HCT116 (cell line): ENCODE measurements around the gene OR10A4. TPM values are rescaled to one million over a fixed set of nuclear protein-coding genes. Genes with fewer than 3 reads are reported as not detected.
"Not testable (repeated sequence)": the region's sequence is repeated elsewhere in the genome, so short reads cannot be mapped to it uniquely, and the experiment has no call there.

ENCODE experiments used
- ATAC-seq: fragments of 200-7000 bp; cut with Tn5 transposase; 2 replicates; pipeline ENCODE4 v1.9.1; 2020; ENCODE audit warnings: mild to moderate bottlenecking, moderate library complexity
- BruUV-seq: library from RNA; stranded (reverse); fragments of 400-500 nt; replicated peaks from 2 replicates; lab custom pipeline; 2021; lab: Mats Ljungman, UMichigan
- CTCF ChIA-PET: fragments of 300-600 bp; sonication (Branson Sonifier 250); formaldehyde crosslinking; loops from one replicate; lab custom pipeline; 2021; ENCODE audit warnings: antibody characterized with exemption; lab: Charles Lee
- POLR2A ChIA-PET: fragments of 300-600, 350-600 bp; sonication (Branson Sonifier 250); formaldehyde crosslinking; loops from one replicate; lab custom pipeline; 2021; ENCODE audit warnings: antibody characterized with exemption; lab: Charles Lee
- RAD21 ChIA-PET, 2 experiments: fragments of 300-600 bp; sonication (Branson Sonifier 250); formaldehyde crosslinking; loops; one replicate each; lab custom pipeline; 2023; ENCODE audit warnings: low total read pairs in 2 of 2; ENCODE audit not compliant: uncharacterized antibody in 2 of 2, unreplicated experiment in 2 of 2, low non-redundant PET in 1 of 2; lab: Charles Lee
- DNase-seq: peaks from one replicate; pipeline ENCODE4 v3.0.0-alpha.2; 2010; ENCODE audit warnings: low read depth, low spot score
- H2AFZ ChIP-seq: fragments of 200-600 bp; shearing (Covaris generic), sonication (generic); 2 replicates; pipeline ENCODE4 v1.6.1; 2017; ENCODE audit warnings: low read depth, mixed run types, mixed read lengths, antibody characterized with exemption, low read length; ENCODE audit not compliant: poor library complexity, severe bottlenecking
- H3K27ac ChIP-seq: 2 replicates; pipeline ENCODE4 v1.5.1; 2012; ENCODE audit warnings: low read depth, low read length
- H3K27me3 ChIP-seq: fragments of 200-600 bp; sonication (generic); 2 replicates; pipeline ENCODE4 v1.6.1; 2016; ENCODE audit warnings: mixed run types, low read length, mixed read lengths; ENCODE audit not compliant: insufficient read depth
- H3K36me3 ChIP-seq, 2 experiments: fragments of 200-500 bp in 1 of 2; fragments of 200-600 bp in 1 of 2; sonication (Bioruptor generic) in 1 of 2; sonication (generic) in 1 of 2; 2 replicates each; pipeline versions ENCODE4 v1.5.1 to v1.6.1; 2014 to 2016; ENCODE audit warnings: low read length in 2 of 2, inconsistent platforms in 1 of 2, mixed read lengths in 1 of 2, mixed run types in 1 of 2; ENCODE audit not compliant: insufficient read depth in 2 of 2, control insufficient read depth in 1 of 2
- H3K4me1 ChIP-seq, 2 experiments: fragments of 200-600 bp in 1 of 2; sonication (generic) in 1 of 2; 2 replicates each; pipeline versions ENCODE4 v1.5.1 to v1.6.1; 2012 to 2017; ENCODE audit warnings: low read length in 2 of 2, inconsistent platforms in 1 of 2, mild to moderate bottlenecking in 1 of 2, mixed read lengths in 1 of 2, mixed run types in 1 of 2, moderate library complexity in 1 of 2; ENCODE audit not compliant: insufficient read depth in 2 of 2, control insufficient read depth in 1 of 2
- H3K4me2 ChIP-seq: fragments of 200-600 bp; sonication (generic); 2 replicates; pipeline ENCODE4 v1.6.1; 2017; ENCODE audit warnings: mixed run types, low read length, mixed read lengths
- H3K4me3 ChIP-seq, 2 experiments: fragments of 200-600 bp in 1 of 2; sonication (generic) in 1 of 2; replicated peaks in 1 of 2; 2 replicates each; pipeline ENCODE4 v1.5.1; 2011 to 2016; ENCODE audit warnings: low read length in 2 of 2, control low read depth in 1 of 2, low read depth in 1 of 2, mild to moderate bottlenecking in 1 of 2, mixed read lengths in 1 of 2, mixed run types in 1 of 2
- H3K79me2 ChIP-seq: fragments of 200-600 bp; sonication (generic); 2 replicates; pipeline ENCODE4 v1.6.1; 2017; ENCODE audit warnings: mild to moderate bottlenecking, mixed run types, low read length, moderate library complexity, mixed read lengths; ENCODE audit not compliant: insufficient read depth
- H3K9ac ChIP-seq: fragments of 200-600 bp; sonication (generic); 2 replicates; pipeline ENCODE4 v1.6.1; 2016; ENCODE audit warnings: low read length, mixed read lengths
- H3K9me2 ChIP-seq: fragments of 200-600 bp; sonication (generic), shearing (Covaris generic); 2 replicates; pipeline ENCODE4 v1.6.1; 2017; ENCODE audit warnings: mixed run types, mild to moderate bottlenecking, moderate library complexity; ENCODE audit not compliant: insufficient read depth
- H3K9me3 ChIP-seq, 2 experiments: fragments of 200-500 bp in 1 of 2; fragments of 200-600 bp in 1 of 2; sonication (Bioruptor generic) in 1 of 2; sonication (generic) in 1 of 2; 2 replicates each; pipeline ENCODE4 v1.6.1; 2014 to 2017; ENCODE audit warnings: low read length in 2 of 2, mixed read lengths in 2 of 2, inconsistent platforms in 1 of 2, low read depth in 1 of 2, mild to moderate bottlenecking in 1 of 2, mixed run types in 1 of 2, moderate library complexity in 1 of 2; ENCODE audit not compliant: control insufficient read depth in 1 of 2, insufficient read depth in 1 of 2
- H4K20me1 ChIP-seq: fragments of 200-600 bp; sonication (generic), shearing (Covaris generic); 2 replicates; pipeline ENCODE4 v1.6.1; 2017; ENCODE audit warnings: mixed run types, mild to moderate bottlenecking, moderate library complexity; ENCODE audit not compliant: insufficient read depth
- EZH2phosphoT487 ChIP-seq: fragments of 200-600 bp; IDR thresholded peaks from 2 replicates; pipeline ENCODE4 v1.6.1; 2018; ENCODE audit warnings: antibody characterized with exemption, borderline replicate concordance
- FOSL1 ChIP-seq: IDR thresholded peaks from 2 replicates; pipeline ENCODE4 v1.6.1; 2012; ENCODE audit warnings: low read depth
- JUND ChIP-seq: IDR thresholded peaks from 2 replicates; pipeline ENCODE4 v1.6.1; 2012
- POLR2AphosphoS5 ChIP-seq: IDR thresholded peaks from 2 replicates; pipeline ENCODE4 v1.6.1; 2011; ENCODE audit warnings: mild to moderate bottlenecking, low read depth, low read length, moderate library complexity
- RAD21 ChIP-seq: IDR thresholded peaks from 2 replicates; pipeline ENCODE4 v1.6.1; 2012; ENCODE audit warnings: low read depth, mild to moderate bottlenecking
- SIN3A ChIP-seq: IDR thresholded peaks from 2 replicates; pipeline ENCODE4 v1.6.1; 2012; ENCODE audit warnings: low read depth
- SP1 ChIP-seq: IDR thresholded peaks from 2 replicates; pipeline ENCODE4 v1.6.1; 2012; ENCODE audit warnings: low read depth
- YY1 ChIP-seq: IDR thresholded peaks from 2 replicates; pipeline ENCODE4 v1.6.1; 2011; ENCODE audit warnings: low read length, low read depth, moderate library complexity, mild to moderate bottlenecking; ENCODE audit not compliant: insufficient replicate concordance; ENCODE audit errors: extremely low read depth
- intact Hi-C: fragments of 100-400 bp; cut with micrococcal nuclease; formaldehyde crosslinking; loops from 2 replicates; pipeline ENCODE4 v1.10.0; 2022
- total RNA-seq: library from RNA; stranded (reverse); gene quantifications from one replicate; pipeline ENCODE4 v1.2.1, GENCODE V29; 2021; ENCODE audit not compliant: unreplicated experiment
- TF ChIP-seq, protein P1 (sequence below), 3 experiments: fragments of 200-600 bp in 1 of 3; sonication (generic) in 1 of 3; IDR thresholded peaks in 2 of 3; conservative IDR thresholded peaks in 1 of 3; 2 replicates each; pipeline ENCODE4 v1.5.1; 2012 to 2017; ENCODE audit warnings: low read depth in 2 of 3, low read length in 2 of 3, antibody characterized with exemption in 1 of 3, borderline replicate concordance in 1 of 3, control low read depth in 1 of 3, mild to moderate bottlenecking in 1 of 3, mixed read lengths in 1 of 3, mixed run types in 1 of 3, moderate library complexity in 1 of 3; ENCODE audit not compliant: insufficient read depth in 1 of 3
- TF ChIP-seq, protein P2 (sequence below): IDR thresholded peaks from 2 replicates; pipeline ENCODE4 v1.6.1; 2012

The OR10A4 gene
- total RNA-seq, 1 experiment from 2014 or later, result not detected

- Histone ChIP-seq H2AFZ (no peak overlapping the region), H3K4me3 (no peak overlapping the region), H3K9me3 (no peaks in the 10 kb centered on the region), H3K27ac (no peak overlapping the region), H3K79me2 (no peaks in the 10 kb centered on the region), H3K27me3 (peaks cover 46% of the 10 kb centered on the region), H3K4me1 (no peaks in the 10 kb centered on the region), H4K20me1 (no peaks in the 10 kb centered on the region), H3K36me3 (no peaks in the 10 kb centered on the region), H3K9me2 (no peaks in the 10 kb centered on the region), H3K4me2 (no peak overlapping the region), H3K9ac (no peak overlapping the region)
- ChIA-PET POLR2A (no interaction called here), CTCF (no interaction called here), RAD21 (no interaction called here)
- intact Hi-C loops, result no loop called here
- no TSS peak for BruUV-seq
- DNase-seq, result no peak
- ATAC-seq, result no peak
- TF ChIP-seq, protein P1, sequence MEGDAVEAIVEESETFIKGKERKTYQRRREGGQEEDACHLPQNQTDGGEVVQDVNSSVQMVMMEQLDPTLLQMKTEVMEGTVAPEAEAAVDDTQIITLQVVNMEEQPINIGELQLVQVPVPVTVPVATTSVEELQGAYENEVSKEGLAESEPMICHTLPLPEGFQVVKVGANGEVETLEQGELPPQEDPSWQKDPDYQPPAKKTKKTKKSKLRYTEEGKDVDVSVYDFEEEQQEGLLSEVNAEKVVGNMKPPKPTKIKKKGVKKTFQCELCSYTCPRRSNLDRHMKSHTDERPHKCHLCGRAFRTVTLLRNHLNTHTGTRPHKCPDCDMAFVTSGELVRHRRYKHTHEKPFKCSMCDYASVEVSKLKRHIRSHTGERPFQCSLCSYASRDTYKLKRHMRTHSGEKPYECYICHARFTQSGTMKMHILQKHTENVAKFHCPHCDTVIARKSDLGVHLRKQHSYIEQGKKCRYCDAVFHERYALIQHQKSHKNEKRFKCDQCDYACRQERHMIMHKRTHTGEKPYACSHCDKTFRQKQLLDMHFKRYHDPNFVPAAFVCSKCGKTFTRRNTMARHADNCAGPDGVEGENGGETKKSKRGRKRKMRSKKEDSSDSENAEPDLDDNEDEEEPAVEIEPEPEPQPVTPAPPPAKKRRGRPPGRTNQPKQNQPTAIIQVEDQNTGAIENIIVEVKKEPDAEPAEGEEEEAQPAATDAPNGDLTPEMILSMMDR (IDR thresholded peaks at IDR 0.05 in 2 of 3, conservative IDR thresholded peaks at IDR 0.05 in 1 of 3; ENCODE audit: borderline replicate concordance in 1 of 3, insufficient read depth in 1 of 3, low read depth in 2 of 3, low read length in 2 of 3), result no peak
- TF ChIP-seq YY1 (no peak), JUND (no peak), EZH2phosphoT487 (no peak), RAD21 (no peak), FOSL1 (no peak), SIN3A (no peak), SP1 (no peak), POLR2AphosphoS5 (no peak)
- TF ChIP-seq, protein P2, sequence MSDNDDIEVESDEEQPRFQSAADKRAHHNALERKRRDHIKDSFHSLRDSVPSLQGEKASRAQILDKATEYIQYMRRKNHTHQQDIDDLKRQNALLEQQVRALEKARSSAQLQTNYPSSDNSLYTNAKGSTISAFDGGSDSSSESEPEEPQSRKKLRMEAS, result no peak
Observed at GRCh38 chr11:6882751-6883150, 6.3 kb downstream of the OR10A4 start.

DNA sequence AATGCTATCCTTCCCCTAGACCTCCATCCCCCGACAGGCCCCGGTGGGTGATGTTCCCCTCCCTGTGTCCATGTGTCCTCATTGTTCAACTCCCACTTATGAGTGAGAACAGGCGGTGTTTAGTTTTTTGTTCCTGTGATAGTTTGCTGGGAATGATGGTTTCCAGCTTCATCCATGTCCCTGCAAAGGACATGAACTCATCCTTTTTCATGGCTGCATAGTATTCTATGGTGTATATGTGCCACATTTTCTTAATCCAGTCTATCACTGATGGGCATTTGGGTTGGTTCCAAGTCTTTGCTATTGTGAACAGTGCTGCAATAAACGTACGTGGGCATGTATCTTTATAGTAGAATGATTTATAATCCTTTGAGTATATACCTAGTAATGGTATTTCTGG is 11.3 kb downstream of the OR10A4 start:
- intact Hi-C loops, H3K9me2 ChIP-seq, H2AFZ ChIP-seq, H3K9ac ChIP-seq, POLR2A ChIA-PET, H3K27ac ChIP-seq, H3K4me1 ChIP-seq, ATAC-seq, H3K9me3 ChIP-seq, DNase-seq, CTCF ChIA-PET, H3K36me3 ChIP-seq, H3K4me2 ChIP-seq, H3K79me2 ChIP-seq, RAD21 ChIA-PET, H4K20me1 ChIP-seq, H3K4me3 ChIP-seq, BruUV-seq: not testable (repeated sequence)
- H3K27me3 ChIP-seq, result peaks cover 44% of the 10 kb centered on the region
